ENCODE results near the gene SEC24C. TPM values are rescaled to one million over a fixed set of nuclear protein-coding genes. Genes with fewer than 3 reads are reported as not detected.

The SEC24C gene
- total RNA-seq, 6 experiments from 2014 or later = 39.4 to 43.4 (median 41.0) TPM

DNA sequence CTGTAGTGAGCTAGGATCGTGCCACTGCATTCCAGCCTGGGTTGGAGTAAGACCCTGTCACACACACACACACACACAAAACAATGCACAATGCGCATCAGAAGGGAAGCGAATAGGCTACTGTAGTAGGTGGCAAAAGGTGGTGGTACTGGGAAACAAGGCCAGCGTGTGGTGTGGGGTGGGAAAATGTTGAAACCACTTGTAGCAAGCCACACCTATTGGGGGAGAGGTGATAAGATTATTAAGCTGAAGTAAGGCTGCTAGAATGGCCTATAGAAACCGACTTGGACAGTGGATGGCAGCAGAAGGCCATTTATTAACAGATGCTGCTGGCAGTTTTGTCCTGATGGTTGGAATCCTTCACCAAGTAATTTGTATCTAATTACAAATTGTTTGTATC is 30.5 kb downstream of the SEC24C start:
- ATAC-seq (no peak), DNase-seq (no peak)
- TF ChIP-seq, protein P1, sequence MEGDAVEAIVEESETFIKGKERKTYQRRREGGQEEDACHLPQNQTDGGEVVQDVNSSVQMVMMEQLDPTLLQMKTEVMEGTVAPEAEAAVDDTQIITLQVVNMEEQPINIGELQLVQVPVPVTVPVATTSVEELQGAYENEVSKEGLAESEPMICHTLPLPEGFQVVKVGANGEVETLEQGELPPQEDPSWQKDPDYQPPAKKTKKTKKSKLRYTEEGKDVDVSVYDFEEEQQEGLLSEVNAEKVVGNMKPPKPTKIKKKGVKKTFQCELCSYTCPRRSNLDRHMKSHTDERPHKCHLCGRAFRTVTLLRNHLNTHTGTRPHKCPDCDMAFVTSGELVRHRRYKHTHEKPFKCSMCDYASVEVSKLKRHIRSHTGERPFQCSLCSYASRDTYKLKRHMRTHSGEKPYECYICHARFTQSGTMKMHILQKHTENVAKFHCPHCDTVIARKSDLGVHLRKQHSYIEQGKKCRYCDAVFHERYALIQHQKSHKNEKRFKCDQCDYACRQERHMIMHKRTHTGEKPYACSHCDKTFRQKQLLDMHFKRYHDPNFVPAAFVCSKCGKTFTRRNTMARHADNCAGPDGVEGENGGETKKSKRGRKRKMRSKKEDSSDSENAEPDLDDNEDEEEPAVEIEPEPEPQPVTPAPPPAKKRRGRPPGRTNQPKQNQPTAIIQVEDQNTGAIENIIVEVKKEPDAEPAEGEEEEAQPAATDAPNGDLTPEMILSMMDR (IDR thresholded peaks at IDR 0.05) = peak in 3 of 4 donors; percentile 6 to 18 (median 15)
- TF ChIP-seq POLR2A (IDR thresholded peaks at IDR 0.05) = no peak
- intact Hi-C loops (cut with DNase I) = no loop called here
- peaks cover 0 to 23% (median 8%) of the 10 kb centered on the region in 4 donors for H3K4me1 ChIP-seq
- H3K9me3 ChIP-seq = no peaks in the 10 kb centered on the region
- peak overlapping the region in 2 of 3 donors; percentile 79 to 92 for H3K4me3 ChIP-seq
- 24% methylated on average over 5 of the region's 5 CpGs for WGBS (ENCODE audit: insufficient coverage, low coverage, low lambda C conversion rate, missing lambda C conversion rate)
- H3K36me3 ChIP-seq = peaks cover 0 to 21% (median 7%) of the 10 kb centered on the region in 4 donors
- no peaks in the 10 kb centered on the region for H3K27me3 ChIP-seq
- peak overlapping the region in 1 of 3 donors; percentile 88 for H3K27ac ChIP-seq

DNA sequence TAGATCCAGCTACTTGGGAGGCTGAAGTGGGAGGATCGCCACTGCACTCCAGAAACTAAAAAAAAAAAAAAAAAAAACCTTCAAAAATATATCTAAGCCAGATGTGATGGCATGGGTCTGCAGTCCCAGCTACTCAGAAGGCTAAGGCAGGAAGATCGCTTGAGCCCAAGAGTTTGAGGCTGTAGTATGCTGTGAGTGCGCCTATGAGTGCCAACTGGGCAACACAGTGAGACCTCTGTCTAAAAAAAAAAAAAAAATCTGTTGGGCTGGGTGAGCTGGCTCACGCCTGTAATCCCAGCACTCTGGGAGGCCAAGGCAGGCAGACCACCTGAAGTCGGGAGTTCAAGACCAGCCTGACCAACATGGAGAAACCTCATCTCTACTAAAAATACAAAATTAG is 34.8 kb downstream of the SEC24C start:
- Histone ChIP-seq H3K4me1 (peaks cover 0 to 34% (median 4%) of the 10 kb centered on the region in 4 donors), H3K9me3 (no peaks in the 10 kb centered on the region), H3K27me3 (no peaks in the 10 kb centered on the region), H3K4me3 (no peak overlapping the region), H3K27ac (no peak overlapping the region), H3K36me3 (peaks cover 0 to 4% (median 2%) of the 10 kb centered on the region in 4 donors)
- intact Hi-C loops (cut with DNase I) = no loop called here
- WGBS (ENCODE audit: insufficient coverage, low coverage, low lambda C conversion rate, missing lambda C conversion rate) = 100% methylated on average over 3 of the region's 5 CpGs
- no peak for DNase-seq
- ATAC-seq = no peak
- TF ChIP-seq, protein P1 (IDR thresholded peaks at IDR 0.05) = no peak
- no peak for TF ChIP-seq POLR2A (IDR thresholded peaks at IDR 0.05)

DNA sequence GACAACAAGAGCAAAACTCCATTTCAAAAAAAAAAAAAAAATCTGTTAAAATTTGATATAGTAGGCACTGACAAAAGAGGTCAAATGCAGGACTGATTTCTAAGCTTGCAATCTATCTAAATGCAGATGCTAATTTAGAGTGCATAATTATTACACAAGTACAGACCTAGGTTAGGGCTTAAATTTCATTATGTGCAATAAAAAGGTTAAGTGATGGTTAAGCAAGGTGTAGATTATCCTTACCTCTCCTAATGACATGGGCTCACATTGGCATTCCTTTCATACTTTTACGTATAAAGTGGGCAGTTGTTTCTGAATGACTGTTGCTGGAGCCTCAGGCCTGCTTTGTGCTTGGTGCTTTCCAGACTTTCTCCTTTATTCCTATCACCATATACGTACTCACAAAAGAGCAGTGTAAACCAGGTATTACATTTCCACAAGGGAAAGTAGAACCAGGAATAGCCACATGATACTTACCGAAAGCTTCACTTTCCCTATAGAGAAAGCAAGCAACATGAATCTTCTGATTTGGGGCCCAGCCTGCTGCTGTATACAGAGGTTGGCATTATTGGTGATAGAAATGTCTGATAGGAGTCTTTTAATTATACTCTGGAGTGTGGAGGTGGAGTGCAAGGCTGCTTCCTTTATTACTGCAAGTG is 35.5 kb downstream of the SEC24C start:
- no peak overlapping the region for H3K4me3 ChIP-seq
- H3K36me3 ChIP-seq = peaks cover 0 to 4% (median 2%) of the 10 kb centered on the region in 4 donors
- peaks cover 0 to 32% (median 3%) of the 10 kb centered on the region in 4 donors for H3K4me1 ChIP-seq
- TF ChIP-seq, protein P1 (IDR thresholded peaks at IDR 0.05) = no peak
- TF ChIP-seq POLR2A (IDR thresholded peaks at IDR 0.05) = no peak
- intact Hi-C loops (cut with DNase I) = no loop called here
- H3K27ac ChIP-seq = no peak overlapping the region
- no peaks in the 10 kb centered on the region for H3K27me3 ChIP-seq
- ATAC-seq (no peak), DNase-seq (no peak)
- WGBS (ENCODE audit: insufficient coverage, low coverage, low lambda C conversion rate, missing lambda C conversion rate) = 82% methylated on average over 3 of the region's 3 CpGs
- H3K9me3 ChIP-seq = no peaks in the 10 kb centered on the region

DNA sequence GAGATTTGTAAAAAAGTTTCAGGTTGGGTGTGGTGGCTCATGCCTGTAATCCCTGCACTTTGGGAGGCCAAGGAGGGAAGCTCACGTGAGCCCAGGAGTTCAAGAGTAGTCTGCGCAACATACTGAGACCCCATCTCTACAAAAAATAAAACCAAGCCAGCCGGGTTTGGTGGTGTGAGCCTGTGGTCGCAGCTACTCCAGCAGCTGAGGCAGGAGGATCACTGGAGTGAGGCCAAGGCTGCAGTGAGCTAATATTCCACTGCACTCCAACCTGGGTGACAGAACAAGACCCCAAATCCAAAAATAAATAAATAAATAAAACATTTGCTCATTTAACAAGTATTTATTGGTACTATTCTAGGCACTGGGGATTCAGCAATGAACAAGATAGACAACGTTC is 36.1 kb downstream of the SEC24C start:
- DNase-seq (no peak), ATAC-seq (no peak)
- H3K27ac ChIP-seq = no peak overlapping the region
- TF ChIP-seq POLR2A (IDR thresholded peaks at IDR 0.05) = no peak
- intact Hi-C loops (cut with DNase I) = no loop called here
- H3K4me3 ChIP-seq = no peak overlapping the region
- H3K9me3 ChIP-seq = no peaks in the 10 kb centered on the region
- H3K4me1 ChIP-seq = peaks cover 0 to 29% (median 4%) of the 10 kb centered on the region in 4 donors
- no peaks in the 10 kb centered on the region for H3K27me3 ChIP-seq
- H3K36me3 ChIP-seq = peaks cover 0 to 4% (median 2%) of the 10 kb centered on the region in 4 donors
- WGBS (ENCODE audit: insufficient coverage, low coverage, low lambda C conversion rate, missing lambda C conversion rate) = 77% methylated on average over 5 of the region's 5 CpGs

DNA sequence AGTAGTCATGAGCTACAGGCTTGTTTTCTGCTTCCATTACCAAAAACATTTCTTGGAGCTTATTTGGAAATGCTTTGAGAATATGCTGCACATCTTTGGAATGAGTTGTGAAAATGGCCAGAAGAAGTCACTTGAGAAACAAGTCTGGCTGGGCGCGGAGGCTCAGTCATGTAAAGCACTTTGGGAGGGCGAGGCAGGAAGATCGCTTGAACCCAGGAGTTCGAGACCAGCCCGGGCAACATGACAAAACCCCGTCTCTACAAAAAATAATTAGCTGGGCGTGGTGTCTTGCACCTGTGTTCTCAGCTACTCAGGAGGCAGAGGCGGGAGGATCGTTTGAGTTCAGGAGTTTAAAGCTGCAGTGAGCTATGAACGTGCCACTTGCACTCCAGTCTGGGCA is 36.8 kb downstream of the SEC24C start:
- H3K4me1 ChIP-seq = peaks cover 0 to 26% (median 4%) of the 10 kb centered on the region in 4 donors
- 36% methylated on average over 11 of the region's 11 CpGs for WGBS (ENCODE audit: insufficient coverage, low coverage, low lambda C conversion rate, missing lambda C conversion rate)
- H3K36me3 ChIP-seq = peaks cover 0 to 4% (median 2%) of the 10 kb centered on the region in 4 donors
- H3K27ac ChIP-seq = peak overlapping the region in 1 of 3 donors; percentile 93
- H3K9me3 ChIP-seq = no peaks in the 10 kb centered on the region
- no peak for DNase-seq
- intact Hi-C loops (cut with DNase I) = no loop called here
- H3K27me3 ChIP-seq = no peaks in the 10 kb centered on the region
- no peak for TF ChIP-seq POLR2A (IDR thresholded peaks at IDR 0.05)
- TF ChIP-seq, protein P1 (IDR thresholded peaks at IDR 0.05) = no peak
- peak overlapping the region; percentile 84 to 92 (median 90) for H3K4me3 ChIP-seq
- no peak for ATAC-seq

All from right lobe of liver (tissue), 6 donors.